NCI-H1694 treated with DMSO at 0.1 percent for 48 hours (cell line): ENCODE data around the gene ELK4.

ENCODE experiments used
- DNase-seq: peaks from one replicate; lab custom pipeline; 2025; lab: John Stamatoyannopoulos, UW

ELK4 gene

GRCh38 chr1:205595435-205595834 is 36.4 kb downstream of the ELK4 start:
- DNase-seq = no peak

- DNase-seq = no peak
Observed at GRCh38 chr1:205594846-205595245, 37.0 kb downstream of the ELK4 start.

GRCh38 chr1:205593967-205594366 is 37.8 kb downstream of the ELK4 start:
- no peak for DNase-seq

GRCh38 chr1:205593532-205593931 is 38.3 kb downstream of the ELK4 start:
- DNase-seq = no peak

- no peak for DNase-seq
Observed at GRCh38 chr1:205592443-205593003, 39.3 kb downstream of the ELK4 start.

- DNase-seq = peak; percentile 85
Observed at GRCh38 chr1:205591522-205592351, 40.1 kb downstream of the ELK4 start.

GRCh38 chr1:205590777-205591513 is 40.9 kb downstream of the ELK4 start:
- DNase-seq = no peak

GRCh38 chr1:205590457-205590768 is 41.4 kb downstream of the ELK4 start:
- DNase-seq = no peak

- no peak for DNase-seq
Observed at GRCh38 chr1:205589618-205590456, 42.0 kb downstream of the ELK4 start.

GRCh38 chr1:205589046-205589445 is 42.8 kb downstream of the ELK4 start:
- no peak for DNase-seq

GRCh38 chr1:205588636-205589035 is 43.2 kb downstream of the ELK4 start:
- no peak for DNase-seq

- no peak for DNase-seq
Observed at GRCh38 chr1:205587581-205587980, 44.2 kb downstream of the ELK4 start.

GRCh38 chr1:205585835-205586785 is 45.7 kb downstream of the ELK4 start:
- no peak for DNase-seq

GRCh38 chr1:205585169-205585834 is 46.5 kb downstream of the ELK4 start:
- DNase-seq = no peak

- no peak for DNase-seq
Observed at GRCh38 chr1:205584732-205585131, 47.1 kb downstream of the ELK4 start.

- no peak for DNase-seq
Observed at GRCh38 chr1:205583461-205584130, 48.2 kb downstream of the ELK4 start.

- no peak for DNase-seq
Observed at GRCh38 chr1:205582471-205583291, 49.1 kb downstream of the ELK4 start.

GRCh38 chr1:205582046-205582445 is 49.8 kb downstream of the ELK4 start:
- no peak for DNase-seq

- DNase-seq = no peak
Observed at GRCh38 chr1:205581321-205581980, 50.4 kb downstream of the ELK4 start.
